ENCODE measurements around the gene MAN2A1. TPM values are rescaled to one million over a fixed set of nuclear protein-coding genes. Genes with fewer than 3 reads are reported as not detected.

MAN2A1 gene
- polyA plus RNA-seq, 3 donors = 17.0 to 23.0 (median 20.1) TPM

- no peak for TF ChIP-seq CTCF (IDR thresholded peaks at IDR 0.05)
- Histone ChIP-seq H3K9me3 (replicated peaks in 1 of 2; ENCODE audit: control insufficient read depth in 1 of 2, insufficient read depth in 1 of 2, low read length in 2 of 2) (no peaks in the 10 kb centered on the region), H3K9ac (ENCODE audit: insufficient read depth, low read length, poor library complexity, severe bottlenecking) (no peak overlapping the region), H3K36me3 (replicated peaks in 1 of 2; ENCODE audit: control insufficient read depth in 1 of 2, insufficient read depth in 2 of 2, low read length in 2 of 2) (peaks cover 0 to 24% of the 10 kb centered on the region in 2 donors), H3K4me3 (replicated peaks in 1 of 3; ENCODE audit: low read depth in 2 of 3, low read length in 3 of 3) (no peak overlapping the region), H3K27ac (ENCODE audit: low read depth in 1 of 2, low read length in 2 of 2) (peak overlapping the region in 1 of 2 donors; percentile 67), H3K4me1 (ENCODE audit: control insufficient read depth in 1 of 2, insufficient read depth in 2 of 2, low read length in 2 of 2) (peaks cover 13 to 33% of the 10 kb centered on the region in 2 donors), H3K79me2 (ENCODE audit: insufficient read depth, low read length) (peaks cover 22% of the 10 kb centered on the region), H4K20me1 (ENCODE audit: insufficient read depth, low read length) (peaks cover 28% of the 10 kb centered on the region), H3K27me3 (ENCODE audit: control insufficient read depth in 2 of 2, insufficient read depth in 2 of 2, low read length in 2 of 2) (no peaks in the 10 kb centered on the region), H3K4me2 (replicated peaks; ENCODE audit: extremely low read depth, low read length, poor library complexity, severe bottlenecking) (no peak overlapping the region), H2AFZ (ENCODE audit: insufficient read depth, low read depth, low read length, poor library complexity, severe bottlenecking) (no peak overlapping the region)
- Mint-ChIP-seq H3K4me1 (peaks cover 35% of the 10 kb centered on the region), H3K36me3 (peaks cover 30 to 34% of the 10 kb centered on the region in 2 donors), H3K27me3 (ENCODE audit: low read depth in 3 of 3) (peaks cover 0 to 1% (median 0%) of the 10 kb centered on the region in 3 donors), H3K9me3 (peaks cover 0 to 3% (median 0%) of the 10 kb centered on the region in 7 donors), H3K27ac (peak overlapping the region in 3 of 7 donors; percentile 12 to 90 (median 33)), H3K4me3 (no peak overlapping the region)
- intact Hi-C loops (cut with micrococcal nuclease) = no loop called here
- 100% methylated on average over 1 of the region's 2 CpGs for WGBS (ENCODE audit: insufficient coverage)
- no peak for DNase-seq
These were observed 54.5 kb downstream of the MAN2A1 start for GRCh38 chr5:109744261-109744660.

DNA sequence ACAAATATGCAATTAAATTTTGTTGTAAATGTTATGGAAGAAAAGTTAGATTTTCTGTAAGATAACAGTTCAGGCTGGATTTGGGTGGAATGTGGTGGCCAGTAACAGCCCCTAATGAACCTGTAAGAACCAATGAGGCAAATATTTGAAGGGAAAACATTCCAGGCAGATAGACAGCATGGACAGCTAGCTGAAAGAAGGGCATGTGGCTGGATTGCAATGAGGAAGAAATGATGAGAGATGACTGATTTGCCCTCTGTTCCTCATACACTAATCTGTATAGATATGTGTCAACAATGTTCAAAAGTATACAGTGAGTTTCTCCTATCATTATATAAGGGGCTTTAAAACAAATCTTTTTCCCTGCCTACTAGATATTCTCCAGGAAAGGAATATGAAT is 58.8 kb downstream of the MAN2A1 start:
- intact Hi-C loops (cut with micrococcal nuclease) = no loop called here
- Histone ChIP-seq H3K27ac (ENCODE audit: low read depth in 1 of 2, low read length in 2 of 2) (peak overlapping the region in 1 of 2 donors; percentile 39), H3K4me3 (replicated peaks in 1 of 3; ENCODE audit: low read depth in 2 of 3, low read length in 3 of 3) (no peak overlapping the region), H3K27me3 (ENCODE audit: control insufficient read depth in 2 of 2, insufficient read depth in 2 of 2, low read length in 2 of 2) (no peaks in the 10 kb centered on the region), H3K79me2 (ENCODE audit: insufficient read depth, low read length) (peaks cover 16% of the 10 kb centered on the region), H2AFZ (ENCODE audit: insufficient read depth, low read depth, low read length, poor library complexity, severe bottlenecking) (no peak overlapping the region), H3K9me3 (replicated peaks in 1 of 2; ENCODE audit: control insufficient read depth in 1 of 2, insufficient read depth in 1 of 2, low read length in 2 of 2) (no peaks in the 10 kb centered on the region), H3K36me3 (replicated peaks in 1 of 2; ENCODE audit: control insufficient read depth in 1 of 2, insufficient read depth in 2 of 2, low read length in 2 of 2) (peaks cover 0 to 4% of the 10 kb centered on the region in 2 donors), H4K20me1 (ENCODE audit: insufficient read depth, low read length) (peaks cover 29% of the 10 kb centered on the region), H3K4me2 (replicated peaks; ENCODE audit: extremely low read depth, low read length, poor library complexity, severe bottlenecking) (no peak overlapping the region), H3K4me1 (ENCODE audit: control insufficient read depth in 1 of 2, insufficient read depth in 2 of 2, low read length in 2 of 2) (peaks cover 3 to 16% of the 10 kb centered on the region in 2 donors), H3K9ac (ENCODE audit: insufficient read depth, low read length, poor library complexity, severe bottlenecking) (no peak overlapping the region)
- no peak for DNase-seq
- no peak overlapping the region for H3K4me3 Mint-ChIP-seq
- H3K4me1 Mint-ChIP-seq = peaks cover 17% of the 10 kb centered on the region
- peaks cover 0 to 3% (median 0%) of the 10 kb centered on the region in 7 donors for H3K9me3 Mint-ChIP-seq
- peaks cover 26 to 33% of the 10 kb centered on the region in 2 donors for H3K36me3 Mint-ChIP-seq
- peak overlapping the region in 3 of 7 donors; percentile 20 to 38 (median 26) for H3K27ac Mint-ChIP-seq
- no peak for TF ChIP-seq CTCF (IDR thresholded peaks at IDR 0.05)
- H3K27me3 Mint-ChIP-seq (ENCODE audit: low read depth in 3 of 3) = no peaks in the 10 kb centered on the region
